Measurements from ENCODE around the gene CATSPER4.

Gene CATSPER4

DNA sequence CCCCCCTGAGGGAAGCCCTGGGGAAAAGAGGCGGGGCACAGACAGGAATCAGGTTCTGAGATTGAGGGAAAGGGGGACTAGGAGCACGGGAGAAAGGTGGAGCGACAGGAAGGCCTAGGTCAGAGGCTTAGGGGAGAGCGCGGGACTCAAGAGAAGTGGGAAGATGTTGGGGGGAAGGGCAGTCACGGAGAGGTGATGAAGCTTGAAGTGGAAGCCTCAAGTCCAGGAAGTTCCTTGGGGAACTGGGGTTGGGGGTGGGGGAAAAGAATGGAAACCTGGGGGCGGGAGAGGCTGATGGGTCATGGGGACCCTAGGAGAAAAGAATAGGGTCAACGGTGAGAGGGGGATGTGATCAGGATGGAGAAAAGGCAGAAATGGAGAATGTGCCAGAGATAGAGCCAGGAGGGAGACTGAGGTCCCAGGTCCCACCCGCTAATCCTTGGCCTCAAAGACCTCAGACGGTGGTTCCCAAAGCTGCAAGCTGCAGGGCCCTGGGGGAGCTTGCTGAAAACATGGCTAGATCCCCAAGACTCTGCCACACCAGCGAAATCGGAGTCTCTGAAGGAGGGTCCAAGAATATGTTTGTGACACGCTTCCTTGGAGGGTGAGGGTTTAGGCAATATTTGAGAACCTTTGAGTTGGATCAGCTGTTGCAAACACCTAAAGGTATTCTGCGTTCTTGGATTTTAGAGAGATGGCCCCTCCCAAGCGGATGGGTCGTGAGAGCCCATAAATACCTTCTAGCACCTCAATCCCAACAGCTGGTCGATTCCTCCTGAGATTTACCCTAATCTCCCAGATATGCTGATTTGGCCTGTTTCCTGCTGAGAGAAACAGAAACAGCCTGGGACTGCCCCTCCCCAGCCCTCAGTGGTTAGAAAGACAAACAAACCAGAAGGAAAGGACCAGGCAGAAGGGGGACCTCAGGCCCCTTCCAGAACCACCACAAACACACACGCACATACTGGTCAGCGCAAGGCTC lies 25.2 kb upstream of the CATSPER4 start:
- DNase-seq = no peak

DNA sequence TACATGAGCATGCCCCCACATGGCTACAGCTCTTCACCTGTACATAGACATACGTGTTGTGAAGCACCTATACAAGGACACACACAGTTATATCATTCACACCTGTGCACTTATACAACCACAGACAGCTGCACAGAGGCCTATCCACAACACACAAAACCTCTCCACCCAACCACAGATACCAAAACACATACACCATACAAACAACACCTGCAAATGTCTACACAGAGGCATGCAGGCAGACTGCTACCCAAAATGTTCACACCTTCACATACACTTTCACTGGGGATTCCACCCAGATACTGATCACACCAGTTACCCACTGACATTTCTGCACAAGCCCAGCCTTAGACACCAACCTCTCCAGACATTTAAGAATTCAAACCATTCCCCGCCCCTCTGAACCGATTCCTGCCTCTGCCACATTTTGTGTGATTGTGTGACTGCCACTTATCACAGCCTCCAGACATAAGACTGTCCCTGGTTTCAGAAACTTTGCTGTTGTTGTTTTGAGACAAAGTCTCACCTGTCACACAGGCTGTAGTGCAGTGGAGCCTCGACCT lies 23.6 kb upstream of the CATSPER4 start:
- DNase-seq = no peak

DNA sequence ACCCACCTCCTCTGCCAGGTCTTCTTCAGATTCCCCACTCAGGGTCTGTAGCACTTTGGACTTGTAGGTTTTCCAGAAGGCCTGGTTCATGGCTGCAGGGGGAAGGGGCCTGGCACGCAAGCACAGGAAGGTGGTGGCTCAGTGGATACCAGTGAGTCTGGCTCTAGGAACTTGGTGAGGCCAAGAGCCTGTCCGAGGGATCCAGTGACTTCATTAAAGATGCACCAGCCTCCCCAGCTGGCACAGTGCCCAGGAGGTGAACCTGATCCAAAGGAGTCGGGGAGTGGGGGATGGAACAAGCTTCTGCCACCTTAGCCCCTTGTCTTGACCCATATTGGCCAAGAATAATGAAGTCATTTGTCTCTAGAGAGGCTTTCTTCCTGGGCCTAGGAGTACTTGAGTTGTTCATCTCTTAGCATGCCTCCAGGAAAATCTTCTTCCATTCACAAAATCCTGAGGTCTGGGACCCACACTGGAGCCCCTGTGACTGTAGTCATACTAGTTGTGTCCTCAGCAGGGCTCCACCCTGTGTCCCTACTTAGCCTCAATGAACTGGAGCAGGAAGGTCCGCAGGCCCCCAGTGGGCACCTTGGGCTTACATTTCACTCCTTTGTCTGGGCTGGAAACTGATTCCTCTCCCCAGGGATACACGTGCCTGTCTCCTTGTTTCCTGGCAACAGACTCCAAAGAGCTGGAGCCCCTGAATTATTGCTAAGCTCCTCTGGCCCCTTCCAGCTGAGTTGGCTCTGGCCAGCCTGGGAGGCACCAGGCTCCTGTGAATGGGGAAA lies 21.8 kb upstream of the CATSPER4 start, which contains the start of gene C1orf232:
TSS of gene C1orf232 (minus strand) at position 554 of the 788 bp plus-strand sequence. CDS start at position 90, 464 bp downstream.
- no peak for DNase-seq

DNA sequence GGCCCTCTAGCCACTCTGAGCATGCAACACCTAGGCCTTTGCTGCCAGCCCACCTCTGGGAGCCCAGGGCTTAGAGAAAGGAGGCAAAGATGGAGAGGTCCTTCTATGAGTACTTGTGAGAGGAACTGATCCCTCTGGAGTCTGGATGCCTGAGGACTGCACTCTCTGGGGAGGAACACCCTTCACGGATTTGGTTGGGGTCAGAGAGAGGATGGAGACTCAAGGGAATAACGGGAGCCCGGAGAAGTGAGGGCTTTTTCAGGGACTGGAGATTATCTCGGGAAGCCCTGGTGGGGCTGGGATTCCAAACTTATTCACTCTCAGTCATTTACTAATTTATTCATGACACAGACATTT lies 21.2 kb upstream of the CATSPER4 start:
- DNase-seq = no peak

DNA sequence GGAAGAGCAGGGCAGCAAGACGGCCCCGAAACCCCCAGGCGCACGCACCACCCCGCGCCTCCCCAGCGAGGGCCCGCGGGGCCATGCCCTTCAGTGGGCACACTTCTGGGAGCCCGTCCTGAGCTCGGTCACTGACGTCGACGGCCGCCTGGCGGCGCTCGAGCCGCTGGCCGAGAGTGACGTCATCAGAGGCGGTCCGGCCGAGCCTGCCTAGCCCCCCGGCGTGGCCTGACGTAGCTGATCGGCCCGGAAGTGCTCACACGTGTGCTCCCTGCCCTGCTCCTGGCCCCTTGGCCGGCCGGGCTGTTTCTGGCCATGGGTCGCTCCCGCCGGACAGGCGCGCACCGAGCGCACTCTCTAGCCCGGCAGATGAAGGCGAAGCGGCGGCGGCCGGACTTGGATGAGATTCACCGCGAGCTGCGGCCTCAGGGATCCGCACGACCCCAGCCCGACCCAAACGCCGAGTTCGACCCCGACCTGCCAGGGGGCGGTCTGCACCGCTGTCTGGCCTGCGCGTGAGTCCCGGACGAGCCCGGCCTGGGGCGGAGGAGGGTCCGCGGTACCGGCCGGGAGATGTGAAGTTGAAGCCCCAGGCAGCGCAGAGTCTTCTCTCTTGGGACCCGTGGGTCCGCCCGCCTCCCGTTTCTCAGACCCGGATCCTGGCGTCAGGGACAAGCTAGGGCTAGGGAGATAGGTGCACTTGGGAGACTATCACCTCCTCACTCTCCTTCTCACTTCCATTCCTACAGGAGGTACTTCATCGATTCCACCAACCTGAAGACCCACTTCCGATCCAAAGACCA lies 20.5 kb upstream of the CATSPER4 start, which contains the start of gene ZNF593:
TSS of gene ZNF593 (plus strand) at position 240 of the 803 bp plus-strand sequence. CDS start at position 316, 76 bp downstream.
- DNase-seq = no peak

DNA sequence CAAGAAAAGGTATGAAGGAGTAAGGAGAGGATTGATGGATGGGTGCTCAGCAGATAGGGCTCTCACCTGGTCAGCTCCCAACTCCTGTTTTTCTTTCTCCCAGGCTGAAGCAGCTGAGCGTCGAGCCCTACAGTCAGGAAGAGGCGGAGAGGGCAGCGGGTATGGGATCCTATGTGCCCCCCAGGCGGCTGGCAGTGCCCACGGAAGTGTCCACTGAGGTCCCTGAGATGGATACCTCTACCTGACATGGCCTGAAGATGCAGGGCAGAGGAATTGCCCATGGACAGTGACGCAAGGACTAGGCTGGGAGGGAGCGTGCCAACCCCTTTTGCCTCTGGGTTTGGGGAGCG lies 20.0 kb upstream of the CATSPER4 start:
- DNase-seq = no peak

DNA sequence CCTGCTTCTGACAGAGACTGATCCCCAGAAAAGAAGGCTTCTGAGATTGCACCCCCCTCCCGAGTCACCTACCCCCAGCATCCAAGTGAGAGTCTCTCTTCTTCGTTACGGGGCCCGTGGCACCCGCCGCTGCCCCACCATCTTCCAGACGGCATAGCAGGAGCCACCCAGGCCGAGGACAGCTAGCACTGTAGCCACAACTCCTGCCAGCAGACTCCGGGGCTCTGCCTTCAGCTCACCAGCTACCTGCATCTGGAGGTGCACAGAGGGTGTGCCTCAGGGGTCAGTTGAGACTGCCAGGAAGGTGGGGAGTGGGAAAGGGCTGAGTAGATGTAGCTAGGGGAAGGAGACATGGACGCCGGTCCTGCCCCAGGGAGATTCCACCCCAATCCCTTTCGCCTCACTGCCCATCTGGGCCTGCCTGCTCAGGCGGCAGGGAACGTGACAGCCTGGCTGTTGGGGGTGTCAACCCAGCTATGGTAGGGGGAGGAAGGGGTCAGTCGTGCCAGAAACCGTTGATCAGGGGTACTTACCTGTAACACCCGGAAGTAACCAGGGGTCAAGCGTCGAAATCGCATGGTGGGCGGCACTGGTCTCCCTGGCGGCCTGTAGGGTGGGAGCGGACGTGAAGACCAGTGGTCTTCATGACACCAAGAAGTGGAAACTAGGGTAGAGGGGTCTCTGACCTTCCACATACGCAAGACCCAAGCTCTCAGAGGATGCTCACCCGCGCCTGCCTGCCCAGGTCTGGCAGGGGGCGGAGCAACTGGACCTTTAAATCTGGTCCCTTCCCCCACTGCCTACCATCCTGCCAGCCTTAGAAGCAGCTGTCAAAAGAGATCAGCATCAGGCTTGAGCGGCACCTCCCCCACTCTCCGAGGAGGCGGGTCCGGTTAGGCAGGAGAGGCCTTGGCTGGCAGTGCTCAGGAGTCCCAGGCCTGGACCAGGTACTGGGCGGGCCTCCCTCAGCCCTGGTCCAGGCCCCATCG lies 19.0 kb upstream of the CATSPER4 start, which contains the start of gene ZNF593OS:
TSS of gene ZNF593OS (minus strand) at position 749 of the 989 bp plus-strand sequence. CDS start at position 578, 171 bp downstream.
- no peak for DNase-seq

DNA sequence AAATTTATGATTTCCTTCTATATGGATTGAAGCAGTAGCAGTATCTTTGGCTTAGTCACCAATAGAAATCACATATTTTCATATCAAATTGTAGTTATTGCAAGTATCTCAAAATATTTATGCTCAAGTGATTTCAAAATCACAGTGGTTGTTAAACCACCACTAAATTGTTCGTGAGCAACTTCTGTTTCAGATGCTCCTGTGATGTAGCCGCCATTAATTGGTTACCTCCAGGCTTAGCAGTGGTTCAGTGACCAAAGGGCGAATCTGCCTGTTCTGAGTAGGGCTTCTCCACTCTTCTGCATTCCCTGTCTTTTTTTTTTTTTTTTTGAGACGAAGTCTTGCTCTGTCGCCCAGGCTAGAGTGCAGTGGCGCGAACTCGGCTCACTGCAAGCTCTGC lies 15.1 kb upstream of the CATSPER4 start:
- no peak for DNase-seq

DNA sequence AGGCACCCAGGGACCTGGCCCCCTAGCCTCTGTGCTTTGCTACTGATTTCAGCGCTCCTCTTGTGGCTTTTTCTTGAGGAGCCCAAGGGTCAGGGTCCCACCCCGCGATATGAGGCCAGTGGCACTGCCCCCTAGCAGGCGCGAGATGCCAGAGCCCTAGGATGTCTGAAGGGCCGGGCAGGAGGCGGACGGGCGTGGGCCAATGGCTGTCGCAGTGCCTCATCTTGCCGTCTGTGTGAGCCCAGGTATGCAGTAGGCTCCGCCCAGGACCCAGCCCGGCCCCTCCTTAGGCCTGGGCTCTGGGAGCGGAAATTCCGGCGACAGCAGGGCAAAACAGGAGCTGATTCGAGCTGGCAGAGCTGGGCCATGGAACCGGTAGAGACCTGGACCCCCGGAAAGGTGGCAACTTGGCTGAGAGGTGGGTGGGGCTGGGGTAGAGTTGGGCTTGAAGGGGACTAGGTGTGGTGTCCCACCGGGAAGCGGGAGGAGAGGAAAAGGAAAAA lies 13.2 kb upstream of the CATSPER4 start, which contains the start of gene CNKSR1:
TSS of gene CNKSR1 (plus strand) at position 310 of the 503 bp plus-strand sequence. CDS start at position 367, 57 bp downstream.
- no peak for DNase-seq

DNA sequence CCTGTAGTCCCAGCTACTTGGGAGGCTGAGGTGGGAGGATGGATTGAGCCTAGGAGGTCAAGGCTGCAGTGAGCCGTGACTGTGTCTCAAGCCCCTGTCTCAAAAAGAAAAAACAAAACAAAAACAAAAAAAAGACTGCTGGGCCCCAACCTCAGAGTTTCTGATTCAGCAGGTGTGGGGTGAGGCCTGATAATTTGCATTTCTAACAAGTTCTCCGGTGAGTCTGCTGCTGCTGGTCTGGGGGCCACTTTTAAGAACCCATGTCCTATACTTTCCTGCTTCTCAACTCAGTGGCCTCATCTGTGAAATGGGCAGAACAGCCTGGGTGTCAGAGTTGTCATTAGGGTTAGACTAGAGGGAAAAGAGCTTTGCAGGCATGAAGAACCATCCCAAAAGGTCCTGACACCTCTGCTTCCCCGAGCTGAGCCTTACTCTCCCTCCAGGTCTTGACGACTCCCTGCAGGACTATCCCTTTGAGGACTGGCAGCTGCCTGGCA lies 10.3 kb upstream of the CATSPER4 start:
- no peak for DNase-seq

DNA sequence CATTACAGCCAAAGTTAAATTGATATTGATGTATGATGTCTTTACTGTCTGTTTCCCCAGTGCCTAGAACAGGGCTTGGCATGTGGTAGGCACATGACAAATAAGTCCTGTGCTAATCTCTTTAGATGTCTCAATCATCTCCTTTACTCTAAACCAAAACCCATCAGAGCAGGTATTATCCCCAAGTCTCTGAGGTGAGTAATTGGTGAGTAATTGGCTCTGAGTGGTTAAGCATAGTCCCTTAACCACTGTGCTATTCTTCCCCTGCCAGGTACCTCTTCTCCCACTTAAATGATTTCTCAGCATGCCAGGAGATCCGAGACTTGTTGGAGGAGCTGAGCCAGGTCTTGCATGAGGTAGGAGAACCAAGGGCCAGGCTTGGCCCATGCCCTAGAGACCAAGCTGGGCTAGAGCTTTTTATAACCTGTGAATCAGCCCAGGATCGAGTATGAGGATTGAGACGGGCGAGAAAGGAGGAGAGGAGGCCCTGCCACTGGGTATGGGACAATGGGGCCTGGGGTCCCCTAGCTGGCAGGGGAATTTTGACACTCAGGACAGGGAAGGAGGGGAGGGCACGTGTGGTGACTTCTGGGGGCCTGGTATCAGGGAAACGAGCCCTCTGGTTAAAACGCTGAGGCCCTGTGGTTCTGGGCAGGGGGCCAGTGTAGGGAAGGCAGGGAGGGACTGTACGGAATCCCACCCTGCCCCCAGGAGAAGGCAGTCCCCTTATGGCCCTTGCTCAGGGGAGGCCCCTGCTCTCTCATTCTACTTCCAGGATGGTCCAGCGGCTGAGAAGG lies 8.6 kb upstream of the CATSPER4 start:
- no peak for DNase-seq

DNA sequence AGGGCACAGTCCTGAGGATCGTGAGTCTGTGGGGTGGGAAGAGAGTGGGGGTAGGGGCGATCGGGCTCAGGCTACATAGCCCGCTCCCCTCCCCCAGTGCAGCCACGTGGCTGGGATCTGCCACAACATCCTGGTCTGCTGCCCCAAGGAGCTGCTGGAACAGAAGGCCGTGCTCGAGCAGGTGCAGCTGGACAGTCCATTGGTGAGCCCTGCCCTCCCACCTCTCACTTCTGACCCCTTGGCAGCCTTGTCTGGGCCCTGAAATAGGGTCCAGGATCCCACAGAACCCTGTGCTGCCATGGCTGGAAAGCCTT lies 8.1 kb upstream of the CATSPER4 start:
- no peak for DNase-seq

DNA sequence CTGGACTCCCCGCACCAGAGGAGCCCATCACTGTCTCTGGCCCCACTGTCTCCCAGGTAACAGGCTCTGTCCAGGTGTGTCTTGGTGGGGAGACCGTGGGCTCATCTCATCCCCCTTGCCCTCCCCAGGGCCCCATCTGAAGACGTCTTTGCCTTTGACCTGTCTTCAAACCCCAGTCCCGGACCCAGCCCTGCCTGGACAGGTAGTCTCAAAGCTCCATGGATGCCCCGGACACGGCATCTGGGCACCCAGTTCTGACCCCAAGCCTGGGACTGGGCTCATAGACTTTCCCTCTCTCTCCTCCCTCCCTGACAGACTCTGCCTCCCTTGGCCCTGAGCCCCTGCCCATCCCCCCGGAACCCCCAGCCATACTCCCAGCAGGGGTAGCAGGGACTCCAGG lies 6.3 kb upstream of the CATSPER4 start:
- DNase-seq = no peak

DNA sequence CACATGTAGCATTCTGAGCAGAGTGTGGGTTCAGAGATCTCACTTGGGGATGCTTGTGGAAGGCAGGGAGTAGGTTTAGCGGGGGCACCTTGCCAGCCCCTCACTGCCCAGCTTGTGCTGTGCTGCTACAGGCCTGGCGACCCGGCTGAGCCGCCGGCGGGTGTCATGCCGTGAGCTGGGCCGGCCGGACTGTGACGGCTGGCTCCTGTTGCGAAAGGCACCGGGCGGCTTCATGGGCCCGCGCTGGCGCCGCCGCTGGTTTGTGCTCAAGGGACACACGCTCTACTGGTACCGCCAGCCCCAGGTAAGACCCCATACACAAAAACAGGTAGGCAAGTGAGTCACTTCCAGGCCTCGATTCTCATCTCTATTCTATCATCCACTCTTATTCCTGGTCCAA lies 5.5 kb upstream of the CATSPER4 start:
- no peak for DNase-seq

DNA sequence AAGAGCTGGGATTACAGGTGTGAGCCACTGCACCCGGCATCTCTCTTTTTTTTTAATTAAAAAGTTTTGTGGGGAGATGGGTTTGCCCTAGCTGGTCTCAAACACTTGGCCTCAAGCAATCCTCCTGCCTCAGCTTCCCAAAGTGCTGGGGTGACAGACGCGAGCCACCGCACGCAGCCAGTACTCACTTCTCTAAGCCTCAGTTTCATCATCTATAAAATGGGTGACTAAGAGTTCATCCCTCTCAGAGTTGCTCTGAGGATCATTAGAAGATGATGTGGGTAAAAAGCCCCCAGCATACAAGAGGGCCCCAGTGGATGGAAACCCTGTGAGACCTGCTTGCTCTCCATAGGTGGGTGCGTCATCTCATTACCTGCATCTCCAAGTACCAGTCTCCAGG lies 2.5 kb upstream of the CATSPER4 start:
- no peak for DNase-seq

DNA sequence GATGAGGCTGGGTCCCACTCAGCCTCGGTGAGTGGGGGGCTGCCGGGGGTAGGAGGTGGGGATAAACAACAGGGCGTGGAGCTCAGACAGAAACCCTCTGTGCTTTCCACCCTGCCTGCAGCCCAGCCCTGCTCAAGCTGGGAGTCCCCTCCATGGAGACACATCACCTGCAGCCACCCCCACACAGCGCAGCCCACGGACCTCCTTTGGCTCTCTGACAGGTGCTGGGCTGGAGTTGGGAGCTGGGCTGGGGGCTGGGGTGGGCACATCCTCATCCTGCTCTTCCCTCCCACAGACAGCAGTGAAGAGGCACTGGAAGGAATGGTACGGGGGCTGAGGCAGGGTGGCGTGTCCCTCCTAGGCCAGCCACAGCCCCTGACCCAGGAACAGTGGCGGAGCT lies 1.9 kb upstream of the CATSPER4 start:
- DNase-seq = no peak

DNA sequence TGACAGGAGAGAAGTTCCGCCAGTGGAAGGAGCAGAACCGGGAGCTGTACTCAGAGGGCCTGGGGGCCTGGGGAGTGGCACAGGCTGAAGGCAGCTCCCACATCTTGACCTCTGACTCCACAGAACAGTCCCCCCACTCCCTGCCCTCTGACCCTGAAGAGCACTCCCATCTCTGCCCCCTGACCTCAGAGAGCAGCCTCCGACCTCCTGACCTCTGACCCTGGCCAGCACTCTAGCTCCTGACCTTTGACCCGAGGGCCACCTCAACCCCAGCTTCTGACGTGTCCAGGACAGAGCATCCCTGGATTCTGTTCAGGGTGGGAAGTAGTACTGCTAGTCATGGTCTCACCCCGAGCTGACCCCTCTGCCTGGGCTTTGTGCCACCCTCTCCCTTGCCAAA lies 1.1 kb upstream of the CATSPER4 start:
- DNase-seq = no peak

DNA sequence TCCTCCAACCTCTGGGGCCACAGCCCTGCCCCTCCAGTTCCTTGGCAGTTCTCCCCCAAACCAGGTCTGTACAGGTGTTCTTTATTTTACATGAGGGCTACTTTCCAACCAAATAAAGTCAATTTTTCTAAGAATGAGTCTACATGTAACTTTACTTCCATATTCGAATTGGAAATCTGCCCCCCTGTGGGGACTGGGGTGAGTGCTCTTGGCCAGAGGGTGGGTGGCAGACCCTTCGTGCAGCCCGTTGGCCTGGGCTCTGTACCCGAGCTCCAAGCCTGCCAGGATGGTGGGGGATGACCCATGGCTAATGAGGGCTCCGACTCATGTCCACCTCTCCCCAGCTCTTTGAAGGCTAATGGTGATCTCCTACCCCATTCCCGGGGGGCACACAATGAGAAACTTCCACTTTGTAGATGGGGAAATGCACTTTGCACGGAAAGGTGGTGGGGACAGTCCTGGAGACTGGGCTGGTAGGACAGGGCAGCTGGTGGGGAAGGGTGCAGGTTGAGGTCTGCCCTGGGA lies 589 bp upstream of the CATSPER4 start:
- no peak for DNase-seq

DNA sequence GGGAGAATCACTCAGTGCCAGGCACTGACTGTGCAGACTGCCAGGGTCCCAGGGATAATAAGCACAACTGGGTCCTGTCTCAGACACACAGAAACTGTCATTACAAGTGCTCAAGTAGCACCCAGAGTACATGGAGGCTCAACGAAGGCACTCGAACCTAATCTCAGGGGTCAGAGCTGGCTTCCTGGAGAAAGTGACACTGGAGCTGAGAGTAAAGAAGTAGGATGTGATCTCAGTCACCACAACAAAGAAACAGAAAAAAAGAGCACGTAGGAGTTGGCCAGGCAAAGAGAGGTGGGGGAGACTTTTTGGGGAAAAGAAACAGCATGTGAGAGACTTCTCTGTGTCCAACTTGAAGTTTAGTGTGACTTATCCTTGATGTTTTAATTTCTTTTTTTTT lies 1.3 kb downstream of the CATSPER4 start:
- DNase-seq = no peak

DNA sequence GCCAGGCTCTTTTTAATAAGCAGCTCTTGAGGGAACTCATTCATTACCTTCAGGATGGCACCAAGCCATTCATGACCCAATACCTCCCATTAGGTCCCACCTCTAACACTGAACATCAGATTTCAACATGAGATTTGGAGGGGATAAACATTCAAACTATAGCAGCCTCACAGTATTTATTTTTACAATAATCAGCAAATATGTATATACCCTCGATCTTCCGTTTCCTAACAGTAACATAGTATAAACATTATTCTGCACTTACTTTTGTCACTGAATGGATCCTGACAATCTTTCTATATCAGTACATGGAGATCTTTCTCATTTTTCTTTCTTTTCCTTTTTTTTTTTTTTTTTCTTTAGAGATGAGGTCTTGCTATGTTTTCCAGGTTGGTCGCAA lies 5.4 kb downstream of the CATSPER4 start:
- no peak for DNase-seq
